Kidney capillary endothelial cell (primary cell): Measurements from ENCODE around the gene DICER1.
"Not testable (repeated sequence)": the region's sequence is repeated elsewhere in the genome, so short reads cannot be mapped to it uniquely, and the experiment has no call there.

Experiments
- DNase-seq: peaks from one replicate; pipeline ENCODE4 v3.0.0-alpha.2; 2018; ENCODE audit warnings: low spot score

Gene DICER1

DNA sequence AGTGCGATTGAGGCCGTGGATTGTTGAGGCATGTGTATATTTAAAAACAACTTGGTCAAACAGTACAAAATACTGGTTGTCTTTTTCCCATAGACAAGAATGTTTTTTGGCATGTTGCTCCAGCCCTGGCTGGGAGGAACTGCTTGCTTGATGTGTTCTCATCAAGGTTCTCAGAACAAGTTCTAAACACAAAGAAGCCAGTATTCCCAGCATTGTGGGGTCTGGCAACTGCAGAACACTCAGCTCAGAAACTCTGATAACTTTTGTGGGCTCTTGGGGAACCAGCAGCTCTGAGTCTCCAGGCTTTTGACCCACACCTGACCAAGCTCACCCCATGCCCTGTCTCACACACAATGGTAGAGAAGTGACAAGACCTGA is 27.1 kb upstream of the DICER1 start:
- no peak for DNase-seq

DNA sequence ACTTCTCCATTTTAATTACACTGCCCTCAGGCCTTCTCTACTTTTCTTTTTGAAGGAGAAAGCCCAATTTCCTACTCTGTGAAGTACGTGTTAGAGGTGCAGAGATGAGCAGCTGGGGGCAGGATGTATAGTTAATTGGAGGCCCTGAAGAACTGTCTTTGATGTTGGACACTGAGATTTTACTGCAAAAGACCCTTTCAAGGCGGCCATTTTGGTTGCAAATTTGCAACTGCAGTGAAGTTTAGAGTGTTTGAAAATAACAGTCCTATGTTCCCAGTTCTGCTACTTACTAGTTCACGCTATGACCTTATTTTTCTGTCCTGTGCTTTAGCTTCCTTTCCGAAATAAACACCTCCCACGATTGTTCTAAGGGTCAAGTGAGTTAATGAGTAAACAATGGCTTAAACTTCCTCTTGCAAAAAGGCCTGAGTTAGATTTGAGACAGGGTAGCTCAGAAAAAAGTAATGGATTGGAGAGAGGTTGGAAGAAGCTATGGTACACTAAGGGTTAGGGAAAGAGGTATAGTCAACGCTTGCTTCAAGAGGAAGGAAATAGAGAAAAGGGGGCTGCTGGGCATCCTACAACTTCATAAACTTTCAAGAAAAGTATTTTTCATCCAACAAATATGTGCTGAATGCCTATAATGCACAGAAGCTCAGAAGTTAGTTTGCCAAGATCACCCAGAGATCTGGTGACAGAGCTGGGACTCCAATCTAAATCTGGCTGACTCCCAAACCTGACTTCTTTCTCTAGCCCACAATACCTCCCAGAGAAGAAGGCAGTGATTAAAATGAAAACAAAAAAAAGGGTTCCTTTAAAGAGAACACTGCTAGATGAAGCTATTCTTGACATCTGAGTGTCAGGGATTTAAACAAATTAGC is 26.4 kb upstream of the DICER1 start:
- peak; percentile 41 for DNase-seq

DNA sequence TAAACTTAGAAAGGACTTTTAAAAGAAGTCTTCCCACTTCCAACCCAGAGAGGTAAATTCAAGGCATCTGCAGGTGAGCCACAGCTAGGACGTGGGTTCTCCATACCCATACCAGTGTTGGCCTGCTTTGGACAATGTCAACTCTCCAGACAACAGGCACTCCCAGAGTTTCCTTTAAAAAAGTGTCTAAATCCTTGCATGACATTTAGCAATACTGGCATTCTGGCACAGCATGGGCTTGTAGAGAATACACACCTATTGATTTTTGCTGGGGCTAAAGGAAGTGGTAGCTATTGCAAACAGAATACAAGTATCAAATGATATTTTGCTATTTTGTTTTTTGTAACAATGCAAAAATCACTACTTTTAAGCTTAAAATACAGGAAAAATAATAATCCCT is 25.8 kb upstream of the DICER1 start:
- DNase-seq, result no peak

DNA sequence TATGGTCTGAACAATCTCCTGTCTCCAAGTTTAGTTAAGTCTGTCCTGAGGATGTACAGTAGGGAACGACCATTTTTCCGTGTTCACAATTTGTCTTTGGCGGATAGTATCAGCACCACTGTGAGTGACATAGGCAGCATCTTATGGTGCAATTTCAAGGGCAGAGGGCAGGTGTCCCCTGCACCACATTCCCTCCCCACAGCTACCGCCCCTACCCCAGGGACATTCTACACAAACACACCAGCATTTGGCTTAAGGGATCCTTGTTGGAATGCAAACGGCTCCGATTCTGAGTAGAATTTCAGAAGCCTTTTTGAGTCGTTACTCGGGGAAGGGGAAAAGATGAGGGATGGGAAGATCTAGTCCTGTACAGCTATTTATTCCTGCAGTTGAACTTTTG is 25.1 kb upstream of the DICER1 start:
- no peak for DNase-seq

DNA sequence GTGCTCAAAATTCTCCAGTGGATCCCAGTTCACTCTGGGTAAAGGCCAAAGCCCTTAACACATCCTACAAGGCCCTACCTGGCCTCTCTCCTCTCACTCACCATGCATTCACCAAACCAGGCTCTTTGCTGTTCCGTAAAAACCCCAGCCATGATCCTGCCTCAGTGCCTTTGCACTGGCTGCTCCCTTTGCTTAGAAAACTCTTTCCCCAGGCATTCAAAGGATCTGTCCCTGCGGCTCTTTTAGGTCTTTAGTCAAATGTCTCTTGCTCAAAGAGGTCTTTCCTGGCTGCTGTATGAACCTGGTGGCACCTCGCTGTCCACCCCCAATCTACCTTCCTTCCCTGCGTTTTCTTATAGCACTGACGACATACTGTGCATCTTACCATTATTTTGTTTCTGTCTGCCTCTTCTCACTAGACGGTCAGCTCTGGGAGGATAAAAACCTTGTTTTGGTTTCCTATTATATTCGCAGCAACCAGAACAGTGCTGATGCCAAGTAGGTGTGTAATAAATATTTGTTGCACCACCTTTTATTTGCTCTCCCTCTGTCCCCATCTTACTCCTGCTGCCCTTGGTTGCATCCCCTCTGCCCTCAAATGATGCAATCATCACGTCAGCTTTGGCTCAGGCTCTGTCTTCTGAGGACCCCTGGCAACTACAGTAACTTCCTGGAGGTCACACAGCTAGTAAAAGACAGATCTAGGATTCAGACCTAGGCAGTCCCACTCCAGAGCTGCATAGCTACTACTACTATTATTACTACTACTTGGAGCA is 23.8 kb upstream of the DICER1 start:
- no peak for DNase-seq

DNA sequence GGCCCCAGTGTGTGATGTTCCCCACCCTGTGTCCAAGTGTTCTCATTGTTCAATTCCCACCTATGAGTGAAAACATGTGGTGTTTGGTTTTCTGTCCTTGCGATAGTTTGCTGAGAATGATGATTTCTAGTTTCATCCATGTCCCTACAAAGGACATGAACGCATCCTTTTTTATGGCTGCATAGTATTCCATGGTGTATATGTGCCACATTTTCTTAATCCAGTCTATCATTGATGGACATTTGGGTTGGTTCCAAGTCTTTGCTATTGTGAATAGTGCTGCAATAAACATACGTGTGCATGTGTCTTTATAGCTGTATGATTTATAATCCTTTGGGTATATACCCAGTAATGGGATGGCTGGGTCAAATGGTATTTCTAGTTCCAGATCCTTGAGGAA is 18.3 kb upstream of the DICER1 start:
- not testable (repeated sequence) for DNase-seq

DNA sequence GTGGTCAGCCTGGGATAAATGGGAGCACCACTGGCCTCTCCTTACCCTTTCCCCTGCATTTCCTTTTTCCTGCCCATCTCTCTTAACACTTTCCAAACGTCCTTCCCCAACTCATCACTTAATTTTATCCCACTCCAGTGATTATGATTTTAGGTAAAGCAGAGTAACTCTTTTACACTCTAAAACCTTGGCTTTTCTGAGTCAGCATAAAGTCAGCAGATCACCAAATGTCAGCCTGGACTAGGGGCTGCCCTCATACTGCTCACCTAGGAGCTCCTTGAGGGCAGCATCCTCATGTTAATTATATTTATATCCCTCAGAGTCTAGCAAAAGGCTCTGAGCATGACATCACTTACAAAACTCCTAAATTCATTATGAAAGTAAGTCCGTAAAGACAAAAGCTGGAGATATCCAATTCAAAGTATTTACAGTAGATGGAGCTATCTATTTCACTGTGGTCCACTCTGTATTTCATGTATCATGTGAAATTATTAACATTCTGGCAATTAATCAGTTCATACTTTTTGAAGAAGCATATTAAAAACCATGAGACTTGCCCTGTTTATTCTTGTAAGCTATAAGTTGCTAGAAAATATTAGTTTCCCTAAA is 17.0 kb upstream of the DICER1 start:
- DNase-seq, result no peak

DNA sequence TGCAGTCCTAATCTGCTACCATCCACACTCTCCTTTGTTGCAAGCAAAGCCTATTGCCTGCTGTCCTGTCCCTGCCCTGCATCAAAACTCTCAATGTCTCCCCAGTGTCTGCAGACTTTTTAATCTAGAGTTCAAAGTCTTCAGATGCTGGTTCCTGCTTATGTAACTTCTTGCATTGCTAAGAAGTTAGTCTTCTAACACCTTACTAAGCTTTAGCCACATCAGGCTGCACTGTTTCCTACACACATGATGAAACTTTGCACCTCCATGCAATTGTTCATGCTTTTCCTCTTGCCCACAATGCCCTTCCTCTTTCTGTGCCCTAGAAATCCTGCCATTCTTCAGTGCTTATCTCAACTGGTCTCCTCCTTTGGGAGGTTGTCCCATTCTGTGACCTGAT is 16.2 kb upstream of the DICER1 start:
- DNase-seq, result no peak

DNA sequence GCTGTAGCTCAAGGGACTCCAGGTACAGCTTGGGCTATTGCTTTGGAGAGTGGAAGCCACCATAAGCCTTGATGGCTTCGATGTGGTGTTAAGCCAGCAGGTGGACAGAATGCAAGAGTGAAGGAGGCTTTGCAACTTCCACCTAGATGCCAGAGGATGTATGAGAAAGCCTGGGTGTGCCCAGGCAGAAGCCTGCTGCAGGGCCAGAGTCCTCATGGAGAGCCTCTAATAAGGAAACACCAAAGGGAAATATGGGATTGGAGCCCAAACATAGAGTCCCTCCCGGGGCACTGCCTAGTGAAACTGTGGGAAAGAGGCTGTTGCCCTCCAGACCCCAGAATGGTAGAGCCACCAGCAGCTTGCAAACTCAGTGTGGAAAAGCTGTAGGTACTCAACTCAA is 9.8 kb upstream of the DICER1 start:
- no peak for DNase-seq

DNA sequence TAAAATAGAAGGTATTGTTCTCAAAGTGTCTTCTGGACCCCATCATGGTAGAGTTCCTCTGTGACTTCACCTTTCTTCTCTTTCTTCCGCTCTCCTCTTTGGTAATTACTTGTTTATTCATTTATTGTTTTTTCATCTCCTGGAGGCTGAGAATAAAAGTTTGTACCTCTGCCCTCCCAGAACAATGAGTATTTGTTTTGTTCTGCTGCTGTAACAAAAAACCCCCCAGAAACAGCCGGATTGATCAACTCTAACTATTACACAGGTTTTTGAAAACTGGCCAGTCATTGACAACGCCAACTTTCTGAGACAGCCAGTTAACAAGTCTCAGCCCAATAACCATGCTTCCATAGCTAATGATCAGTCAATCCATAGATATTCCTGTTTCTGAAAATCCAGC is 8.2 kb upstream of the DICER1 start:
- no peak for DNase-seq

DNA sequence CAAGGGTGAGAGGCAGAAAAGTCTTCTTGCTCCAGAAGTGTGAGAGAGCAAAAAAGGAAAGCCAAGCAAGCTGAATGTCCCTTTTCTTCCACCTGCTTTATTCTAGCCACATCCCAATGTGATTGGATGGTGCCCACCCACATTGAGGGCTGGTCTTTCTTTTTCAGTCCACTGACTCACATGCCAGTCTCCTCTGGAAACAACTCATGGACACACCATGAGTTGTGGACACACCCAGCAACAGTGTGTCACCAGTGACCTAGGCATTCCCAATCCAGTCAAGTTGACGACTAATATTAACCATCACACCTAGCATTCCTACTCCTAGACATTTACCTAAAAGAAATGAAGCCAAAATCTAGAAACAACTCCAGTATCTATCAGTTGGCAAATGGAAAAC is 7.2 kb upstream of the DICER1 start:
- no peak for DNase-seq

DNA sequence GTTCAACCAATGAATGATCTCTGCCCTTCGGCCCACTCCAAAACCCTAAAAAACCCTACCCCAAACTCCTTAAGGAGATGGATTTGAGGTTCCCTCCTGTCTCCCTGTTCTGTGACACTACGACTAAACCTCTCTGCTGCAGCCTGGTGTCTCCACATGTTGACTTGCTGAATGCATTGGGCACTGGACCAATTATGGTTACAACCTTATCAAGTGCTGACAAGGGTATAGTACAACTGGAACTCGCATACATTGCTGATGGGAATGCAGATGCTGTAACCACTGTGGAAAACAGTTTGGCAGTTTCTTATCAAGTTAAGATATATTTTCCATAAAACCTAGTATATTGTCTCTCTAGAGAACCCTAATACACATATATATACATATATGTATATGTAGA is 6.3 kb upstream of the DICER1 start:
- no peak for DNase-seq

DNA sequence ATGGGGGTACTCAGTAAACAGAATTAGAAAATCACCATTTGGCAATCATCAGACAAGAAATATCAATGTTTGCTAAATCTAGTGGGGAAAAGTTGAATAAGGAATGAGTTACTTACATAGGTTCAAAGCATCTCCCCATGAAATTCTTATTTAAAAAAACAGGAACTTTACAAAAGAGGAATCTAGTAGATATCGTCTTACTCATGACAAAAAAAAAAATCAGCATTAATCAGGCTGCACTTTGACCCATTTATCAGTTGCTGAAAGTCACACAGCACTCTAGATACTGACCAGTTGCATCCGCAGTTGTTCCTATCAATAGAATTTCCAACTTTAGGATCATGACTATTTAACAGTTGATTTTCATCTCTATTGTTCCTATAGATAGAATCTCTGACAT is 5.8 kb upstream of the DICER1 start:
- DNase-seq, result no peak

DNA sequence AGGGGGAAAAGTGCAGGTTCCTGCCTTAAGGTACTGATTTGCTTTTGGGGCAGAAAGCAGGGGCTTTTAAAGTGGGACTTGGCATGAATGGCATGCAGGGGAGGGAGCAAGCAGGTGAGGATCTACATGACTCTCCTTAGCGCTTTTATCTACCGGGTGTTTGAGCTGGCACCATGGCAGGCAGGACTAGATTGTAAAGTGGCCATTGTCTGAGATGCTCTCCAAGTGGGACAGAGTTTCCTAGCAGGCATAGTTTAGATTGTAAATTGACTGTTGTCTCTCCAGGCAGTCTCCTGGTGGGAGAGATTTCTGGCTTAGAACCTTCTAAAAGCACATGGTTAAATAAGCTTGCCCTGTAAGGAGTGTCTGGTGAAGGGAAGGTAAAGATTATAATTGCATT is 5.3 kb upstream of the DICER1 start:
- DNase-seq, result no peak

DNA sequence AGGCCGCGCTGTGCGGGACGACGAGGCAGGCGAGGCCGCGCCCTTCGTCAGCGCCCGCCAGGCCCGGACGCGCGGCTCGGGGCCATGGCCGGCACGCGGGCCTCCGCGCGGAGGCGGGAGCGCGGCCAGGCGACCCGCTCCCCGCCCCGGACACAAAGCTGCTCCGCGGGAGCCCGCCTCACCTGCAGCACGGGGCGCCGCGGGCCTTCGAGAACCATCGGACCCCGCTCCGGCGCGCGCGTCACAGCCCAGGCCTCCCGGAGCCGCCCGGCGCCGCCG is 342 bp downstream of the DICER1 start:
- no peak for DNase-seq

DNA sequence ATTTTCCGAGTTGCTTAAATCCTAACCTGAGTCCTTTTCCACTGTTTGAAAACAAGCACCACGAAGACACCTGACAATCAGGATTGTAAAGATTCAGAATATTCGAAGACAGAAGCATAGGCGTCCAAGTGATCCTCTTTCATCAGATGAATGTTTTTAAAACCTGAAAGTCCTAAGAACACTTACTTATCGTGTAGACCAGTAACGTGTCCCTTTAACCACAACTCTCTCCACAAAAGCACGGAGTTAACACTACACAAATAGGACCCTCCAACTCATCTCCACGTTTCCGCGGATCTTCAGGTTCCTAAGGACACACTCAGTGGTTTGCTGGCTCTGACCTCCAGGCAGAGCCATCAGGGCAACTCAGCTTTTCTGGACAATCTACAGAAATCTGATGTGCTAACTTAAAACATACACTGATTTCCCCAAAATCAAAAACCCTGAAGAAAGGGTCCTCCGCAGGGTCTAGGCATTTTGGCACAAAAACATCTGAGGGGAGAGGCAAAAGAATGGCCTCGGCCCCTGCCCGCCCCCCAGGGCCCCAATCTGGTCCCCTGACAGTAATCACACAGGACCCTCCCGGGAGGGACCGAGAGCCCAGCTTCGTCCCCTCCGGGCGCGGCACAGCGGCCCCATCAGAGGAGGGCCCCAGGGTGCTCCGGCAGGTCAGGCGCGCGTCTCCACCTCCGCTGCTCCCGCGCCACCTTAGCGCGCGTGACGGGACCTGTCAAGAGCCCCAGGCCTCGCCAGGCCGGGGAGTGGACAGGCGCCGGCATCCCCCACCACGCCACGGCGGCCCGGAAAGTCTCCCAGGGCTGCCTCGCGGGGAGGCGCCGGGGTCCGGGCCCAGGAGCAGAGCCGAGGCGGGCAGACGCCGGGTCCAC is 925 bp downstream of the DICER1 start:
- DNase-seq, result peak; percentile 17

DNA sequence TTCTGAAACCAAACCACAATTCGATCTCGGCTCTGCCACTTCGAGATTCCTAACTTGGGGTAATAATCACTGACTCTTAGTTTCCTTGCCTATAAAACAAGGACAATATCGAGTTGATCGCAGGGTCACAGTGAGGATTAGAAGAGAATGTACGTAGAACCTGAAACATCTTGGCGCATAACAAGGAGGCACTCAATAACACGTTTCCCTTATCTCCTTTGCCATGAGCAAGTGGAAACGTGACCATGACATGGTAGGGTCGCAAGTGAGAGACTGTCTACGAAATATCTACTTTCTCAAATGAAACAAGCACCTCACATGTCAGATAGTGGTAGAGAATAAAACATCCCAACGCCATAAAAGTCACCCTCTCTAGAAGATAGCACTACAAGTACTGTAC is 2.3 kb downstream of the DICER1 start:
- DNase-seq, result no peak

DNA sequence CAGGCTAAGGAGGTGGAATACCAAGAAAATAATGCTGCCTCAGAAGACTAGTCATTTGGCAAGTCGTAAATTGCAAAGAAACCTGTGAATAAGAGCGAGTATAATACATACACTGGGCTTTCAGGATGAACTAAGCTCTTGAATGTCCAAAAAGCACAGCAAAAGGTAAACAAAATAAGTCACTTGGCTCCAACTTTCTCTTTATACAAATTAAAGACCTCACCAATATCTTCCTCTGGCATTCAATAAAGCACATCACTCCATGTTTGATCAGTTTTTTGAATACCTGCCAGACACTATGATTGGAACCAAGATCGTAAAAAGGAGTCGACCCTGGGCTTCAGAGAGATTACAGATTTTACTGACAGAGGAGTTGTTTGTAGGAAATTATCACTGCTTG is 3.5 kb downstream of the DICER1 start:
- DNase-seq, result no peak

DNA sequence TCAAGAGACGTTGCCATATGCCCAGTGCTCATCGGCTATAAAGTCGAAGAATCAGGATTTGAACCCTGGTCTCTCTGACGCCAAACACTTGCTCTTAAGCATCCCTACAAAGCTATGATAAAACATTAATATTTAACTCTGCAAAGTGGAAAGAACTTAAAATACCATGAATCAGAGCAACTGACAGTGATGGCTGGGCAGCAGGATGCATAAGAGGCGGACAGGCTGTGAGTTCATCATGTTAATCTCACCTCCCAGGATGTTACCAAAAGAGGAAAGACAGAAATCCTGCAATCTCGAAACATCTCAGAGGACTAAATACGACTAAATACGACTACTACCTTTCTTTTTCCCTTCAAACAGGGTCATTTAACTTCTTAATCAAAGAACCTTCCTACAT is 5.8 kb downstream of the DICER1 start:
- DNase-seq, result no peak

DNA sequence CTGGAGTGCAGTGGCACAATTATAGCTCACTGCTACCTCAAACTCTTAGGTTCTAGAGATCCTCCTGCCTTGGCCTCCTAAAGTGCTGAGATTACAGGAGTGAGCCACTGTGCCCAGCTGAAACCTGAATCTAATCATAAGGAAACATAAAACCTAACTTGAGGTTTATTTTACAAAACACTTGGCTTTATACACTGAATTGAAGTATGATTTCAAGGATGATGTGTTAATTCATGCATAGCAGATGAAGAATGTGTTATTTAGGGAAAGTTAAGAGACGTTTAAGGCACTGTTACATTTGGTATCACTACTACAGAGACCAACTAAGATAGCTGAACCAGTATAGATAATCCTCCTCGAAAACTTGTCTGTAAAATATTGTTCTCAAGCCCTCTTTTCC is 6.4 kb downstream of the DICER1 start:
- no peak for DNase-seq

DNA sequence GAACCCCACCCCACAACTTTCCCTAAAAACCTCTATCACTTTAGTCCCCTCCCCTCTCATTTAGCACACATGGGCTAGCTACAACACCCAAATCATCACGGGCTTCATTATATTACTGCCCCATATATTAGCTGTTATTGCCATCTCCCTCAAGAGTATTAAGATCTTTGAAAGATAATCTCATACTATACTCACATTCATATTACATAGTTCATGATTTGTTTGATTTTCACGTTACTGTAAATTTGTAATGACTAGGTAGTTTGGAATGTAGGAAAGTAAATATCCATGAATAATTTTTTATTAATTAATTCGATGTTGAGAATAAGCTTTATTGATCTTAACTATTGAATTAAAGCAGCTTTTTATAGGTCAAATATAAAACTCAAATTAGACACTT is 7.9 kb downstream of the DICER1 start:
- no peak for DNase-seq

DNA sequence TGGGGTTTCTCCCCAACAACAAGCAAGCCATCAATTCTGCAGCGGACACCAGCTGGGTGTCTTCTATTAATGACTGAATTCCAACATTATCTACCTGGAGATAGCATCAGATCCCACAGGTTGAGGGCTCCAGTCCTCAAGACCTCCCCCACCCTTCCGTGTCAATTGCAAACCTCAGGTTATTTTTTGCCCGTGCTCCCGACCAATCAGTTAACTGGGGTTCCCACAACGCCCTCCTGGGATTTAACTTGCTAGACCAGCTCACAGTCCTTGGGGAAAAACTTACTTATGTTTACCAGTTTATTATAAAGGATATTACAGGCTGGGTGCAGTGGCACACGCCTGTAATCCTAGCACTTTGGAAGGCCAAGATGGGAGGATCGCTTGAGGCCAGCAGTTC is 9.7 kb downstream of the DICER1 start:
- no peak for DNase-seq
